HCT116 (cell line): Measurements from ENCODE around the gene BCR. TPM values are rescaled to one million over a fixed set of nuclear protein-coding genes. Genes with fewer than 3 reads are reported as not detected.

Experiments
- ATAC-seq: fragments of 200-7000 bp; cut with Tn5 transposase; 2 replicates; pipeline ENCODE4 v1.9.1; 2020; ENCODE audit warnings: mild to moderate bottlenecking, moderate library complexity
- BruUV-seq: library from RNA; stranded (reverse); fragments of 400-500 nt; replicated peaks from 2 replicates; lab custom pipeline; 2021; lab: Mats Ljungman, UMichigan
- CTCF ChIA-PET: fragments of 300-600 bp; sonication (Branson Sonifier 250); formaldehyde crosslinking; loops from one replicate; lab custom pipeline; 2021; ENCODE audit warnings: antibody characterized with exemption; lab: Charles Lee
- POLR2A ChIA-PET: fragments of 300-600, 350-600 bp; sonication (Branson Sonifier 250); formaldehyde crosslinking; loops from one replicate; lab custom pipeline; 2021; ENCODE audit warnings: antibody characterized with exemption; lab: Charles Lee
- RAD21 ChIA-PET, 2 experiments: fragments of 300-600 bp; sonication (Branson Sonifier 250); formaldehyde crosslinking; loops; one replicate each; lab custom pipeline; 2023; ENCODE audit warnings: low total read pairs in 2 of 2; ENCODE audit not compliant: uncharacterized antibody in 2 of 2, unreplicated experiment in 2 of 2, low non-redundant PET in 1 of 2; lab: Charles Lee
- DNase-seq: peaks from one replicate; pipeline ENCODE4 v3.0.0-alpha.2; 2010; ENCODE audit warnings: low read depth, low spot score
- H2AFZ ChIP-seq: fragments of 200-600 bp; shearing (Covaris generic), sonication (generic); 2 replicates; pipeline ENCODE4 v1.6.1; 2017; ENCODE audit warnings: low read depth, mixed run types, mixed read lengths, antibody characterized with exemption, low read length; ENCODE audit not compliant: poor library complexity, severe bottlenecking
- H3K27ac ChIP-seq: 2 replicates; pipeline ENCODE4 v1.5.1; 2012; ENCODE audit warnings: low read depth, low read length
- H3K27me3 ChIP-seq: fragments of 200-600 bp; sonication (generic); 2 replicates; pipeline ENCODE4 v1.6.1; 2016; ENCODE audit warnings: mixed run types, low read length, mixed read lengths; ENCODE audit not compliant: insufficient read depth
- H3K36me3 ChIP-seq, 2 experiments: fragments of 200-500 bp in 1 of 2; fragments of 200-600 bp in 1 of 2; sonication (Bioruptor generic) in 1 of 2; sonication (generic) in 1 of 2; 2 replicates each; pipeline versions ENCODE4 v1.5.1 to v1.6.1; 2014 to 2016; ENCODE audit warnings: low read length in 2 of 2, inconsistent platforms in 1 of 2, mixed read lengths in 1 of 2, mixed run types in 1 of 2; ENCODE audit not compliant: insufficient read depth in 2 of 2, control insufficient read depth in 1 of 2
- H3K4me1 ChIP-seq, 2 experiments: fragments of 200-600 bp in 1 of 2; sonication (generic) in 1 of 2; 2 replicates each; pipeline versions ENCODE4 v1.5.1 to v1.6.1; 2012 to 2017; ENCODE audit warnings: low read length in 2 of 2, inconsistent platforms in 1 of 2, mild to moderate bottlenecking in 1 of 2, mixed read lengths in 1 of 2, mixed run types in 1 of 2, moderate library complexity in 1 of 2; ENCODE audit not compliant: insufficient read depth in 2 of 2, control insufficient read depth in 1 of 2
- H3K4me2 ChIP-seq: fragments of 200-600 bp; sonication (generic); 2 replicates; pipeline ENCODE4 v1.6.1; 2017; ENCODE audit warnings: mixed run types, low read length, mixed read lengths
- H3K4me3 ChIP-seq, 2 experiments: fragments of 200-600 bp in 1 of 2; sonication (generic) in 1 of 2; replicated peaks in 1 of 2; 2 replicates each; pipeline ENCODE4 v1.5.1; 2011 to 2016; ENCODE audit warnings: low read length in 2 of 2, control low read depth in 1 of 2, low read depth in 1 of 2, mild to moderate bottlenecking in 1 of 2, mixed read lengths in 1 of 2, mixed run types in 1 of 2
- H3K79me2 ChIP-seq: fragments of 200-600 bp; sonication (generic); 2 replicates; pipeline ENCODE4 v1.6.1; 2017; ENCODE audit warnings: mild to moderate bottlenecking, mixed run types, low read length, moderate library complexity, mixed read lengths; ENCODE audit not compliant: insufficient read depth
- H3K9ac ChIP-seq: fragments of 200-600 bp; sonication (generic); 2 replicates; pipeline ENCODE4 v1.6.1; 2016; ENCODE audit warnings: low read length, mixed read lengths
- H3K9me2 ChIP-seq: fragments of 200-600 bp; sonication (generic), shearing (Covaris generic); 2 replicates; pipeline ENCODE4 v1.6.1; 2017; ENCODE audit warnings: mixed run types, mild to moderate bottlenecking, moderate library complexity; ENCODE audit not compliant: insufficient read depth
- H3K9me3 ChIP-seq, 2 experiments: fragments of 200-500 bp in 1 of 2; fragments of 200-600 bp in 1 of 2; sonication (Bioruptor generic) in 1 of 2; sonication (generic) in 1 of 2; 2 replicates each; pipeline ENCODE4 v1.6.1; 2014 to 2017; ENCODE audit warnings: low read length in 2 of 2, mixed read lengths in 2 of 2, inconsistent platforms in 1 of 2, low read depth in 1 of 2, mild to moderate bottlenecking in 1 of 2, mixed run types in 1 of 2, moderate library complexity in 1 of 2; ENCODE audit not compliant: control insufficient read depth in 1 of 2, insufficient read depth in 1 of 2
- H4K20me1 ChIP-seq: fragments of 200-600 bp; sonication (generic), shearing (Covaris generic); 2 replicates; pipeline ENCODE4 v1.6.1; 2017; ENCODE audit warnings: mixed run types, mild to moderate bottlenecking, moderate library complexity; ENCODE audit not compliant: insufficient read depth
- CEBPB ChIP-seq: IDR thresholded peaks from 2 replicates; pipeline ENCODE4 v1.6.1; 2012; ENCODE audit warnings: low read depth
- EGR1 ChIP-seq: IDR thresholded peaks from 2 replicates; pipeline ENCODE4 v1.6.1; 2012; ENCODE audit warnings: low read depth
- ELF1 ChIP-seq: IDR thresholded peaks from 2 replicates; pipeline ENCODE4 v1.6.1; 2012; ENCODE audit warnings: low read depth, borderline replicate concordance
- EZH2 ChIP-seq: fragments of 200-600 bp; sonication (generic); IDR thresholded peaks from 2 replicates; pipeline ENCODE4 v1.6.1; 2017; ENCODE audit warnings: antibody characterized with exemption, mixed run types
- EZH2phosphoT487 ChIP-seq: fragments of 200-600 bp; IDR thresholded peaks from 2 replicates; pipeline ENCODE4 v1.6.1; 2018; ENCODE audit warnings: antibody characterized with exemption, borderline replicate concordance
- FOSL1 ChIP-seq: IDR thresholded peaks from 2 replicates; pipeline ENCODE4 v1.6.1; 2012; ENCODE audit warnings: low read depth
- POLR2A ChIP-seq: IDR thresholded peaks from 2 replicates; pipeline ENCODE4 v1.7.0; 2011; ENCODE audit warnings: borderline replicate concordance; ENCODE audit not compliant: insufficient read depth, insufficient read length; ENCODE audit errors: extremely low read depth
- POLR2AphosphoS5 ChIP-seq: IDR thresholded peaks from 2 replicates; pipeline ENCODE4 v1.6.1; 2011; ENCODE audit warnings: mild to moderate bottlenecking, low read depth, low read length, moderate library complexity
- REST ChIP-seq: IDR thresholded peaks from 2 replicates; pipeline ENCODE4 v1.6.1; 2012; ENCODE audit warnings: low read depth
- SP1 ChIP-seq: IDR thresholded peaks from 2 replicates; pipeline ENCODE4 v1.6.1; 2012; ENCODE audit warnings: low read depth
- TCF7L2 ChIP-seq: IDR thresholded peaks from 2 replicates; pipeline ENCODE4 v1.7.0; 2011; ENCODE audit warnings: borderline replicate concordance, inconsistent platforms; ENCODE audit not compliant: insufficient read depth, insufficient read length; ENCODE audit errors: extremely low read depth
- YY1 ChIP-seq: IDR thresholded peaks from 2 replicates; pipeline ENCODE4 v1.6.1; 2011; ENCODE audit warnings: low read length, low read depth, moderate library complexity, mild to moderate bottlenecking; ENCODE audit not compliant: insufficient replicate concordance; ENCODE audit errors: extremely low read depth
- ZBTB33 ChIP-seq: IDR thresholded peaks from 2 replicates; pipeline ENCODE4 v1.6.1; 2011; ENCODE audit warnings: mild to moderate bottlenecking, low read length, moderate library complexity; ENCODE audit not compliant: insufficient replicate concordance; ENCODE audit errors: extremely low read depth
- ZFX ChIP-seq: fragments of 450-650 bp; IDR thresholded peaks from 2 replicates; pipeline ENCODE4 v1.6.1; 2017
- ZNF274 ChIP-seq: fragments of 200-500 bp; sonication (Bioruptor generic); IDR thresholded peaks from 2 replicates; pipeline ENCODE4 v1.6.1; 2014; ENCODE audit warnings: mild to moderate bottlenecking, low read depth, low read length, inconsistent platforms
- intact Hi-C: fragments of 100-400 bp; cut with micrococcal nuclease; formaldehyde crosslinking; loops from 2 replicates; pipeline ENCODE4 v1.10.0; 2022
- total RNA-seq: library from RNA; stranded (reverse); gene quantifications from one replicate; pipeline ENCODE4 v1.2.1, GENCODE V29; 2021; ENCODE audit not compliant: unreplicated experiment

BCR gene
- total RNA-seq, 1 experiment from 2014 or later = 39.7 TPM

- TF ChIP-seq REST (no peak), TCF7L2 (no peak)
Observed at GRCh38 chr22:23204125-23204488, 23.8 kb downstream of the BCR start (continued).

- DNase-seq (no peak), ATAC-seq (no peak)
- H3K9me3 ChIP-seq = no peaks in the 10 kb centered on the region
- no peaks in the 10 kb centered on the region for H3K27me3 ChIP-seq
- ChIA-PET CTCF (interaction anchor here (1.1 kb wide), 1 partner anchor 26 kb away, joined by 3 read pairs; no protein-coding TSS in a partner anchor), POLR2A (no interaction called here), RAD21 (no interaction called here)
- peaks cover 87% of the 10 kb centered on the region for H3K79me2 ChIP-seq
- intact Hi-C loops = no loop called here
- H3K4me3 ChIP-seq = no peak overlapping the region
- no peak overlapping the region for H3K4me2 ChIP-seq
- H3K9me2 ChIP-seq = no peaks in the 10 kb centered on the region
- no TSS peak for BruUV-seq
- H2AFZ ChIP-seq = no peak overlapping the region
- no peak overlapping the region for H3K9ac ChIP-seq
- peaks cover 0 to under 1% of the 10 kb centered on the region in 2 experiments; a peak in 1 of 4 replicates for H3K4me1 ChIP-seq
- no peaks in the 10 kb centered on the region; the same call in 1 of the 2 replicates for H4K20me1 ChIP-seq
- 0 out of 4 replicates have a peak, but pooled peaks cover 0 to 4% of the 10 kb centered on the region in 2 experiments for H3K36me3 ChIP-seq
- H3K27ac ChIP-seq = no peak overlapping the region
- TF ChIP-seq TCF7L2 (no peak), ZFX (no peak), ZNF274 (no peak), POLR2AphosphoS5 (no peak), ZBTB33 (no peak), POLR2A (no peak), FOSL1 (no peak), REST (no peak), SP1 (no peak), ELF1 (no peak), EZH2 (no peak), EZH2phosphoT487 (no peak), YY1 (no peak), CEBPB (no peak), EGR1 (no peak)
Observed at GRCh38 chr22:23204541-23205157, 24.3 kb downstream of the BCR start.
